Kidney tubule cell (primary cell): ENCODE results near the gene OR8D2.

Experiments
- DNase-seq: peaks from one replicate; pipeline ENCODE4 v3.0.0-alpha.2; 2018; ENCODE audit warnings: low spot score

Gene OR8D2

DNA sequence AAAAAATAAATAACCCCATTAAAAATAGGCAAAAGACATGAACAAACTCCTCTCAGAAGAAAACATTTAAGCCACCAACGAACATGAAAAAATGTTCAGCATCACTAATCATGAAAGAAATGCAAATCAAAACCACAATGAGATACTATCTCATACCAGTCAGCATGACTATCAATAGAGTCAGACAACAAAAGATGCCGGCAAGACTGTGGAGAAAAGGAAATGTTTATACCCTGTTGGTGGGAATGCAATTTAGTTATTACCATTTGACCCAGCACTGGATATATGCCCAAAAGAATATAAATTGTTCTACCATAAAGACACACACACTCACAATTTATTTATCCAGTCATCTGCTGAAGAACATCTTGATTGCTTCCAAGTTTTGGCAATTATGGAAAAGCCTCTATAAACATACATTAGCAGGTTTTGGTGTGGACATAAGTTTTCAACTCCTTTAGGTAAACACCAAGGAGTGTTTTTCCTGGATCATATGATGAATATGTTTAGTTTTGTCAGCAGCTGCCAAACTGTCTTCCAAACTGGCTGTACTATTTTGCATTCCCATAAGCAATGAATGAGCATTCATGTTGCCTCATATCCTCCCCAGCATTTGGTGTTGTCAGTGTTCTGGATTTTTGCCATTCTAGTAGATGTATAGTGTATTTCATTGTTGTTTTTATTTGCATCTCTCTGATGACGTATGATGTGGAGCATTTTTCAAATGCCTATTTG, 34.2 kb downstream of the OR8D2 start:
- peak; percentile 44 for DNase-seq

- no peak for DNase-seq
Observed at GRCh38 chr11:124278261-124278660, 41.7 kb downstream of the OR8D2 start.

GRCh38 chr11:124277804-124278203, 42.2 kb downstream of the OR8D2 start:
- DNase-seq: no peak

DNA sequence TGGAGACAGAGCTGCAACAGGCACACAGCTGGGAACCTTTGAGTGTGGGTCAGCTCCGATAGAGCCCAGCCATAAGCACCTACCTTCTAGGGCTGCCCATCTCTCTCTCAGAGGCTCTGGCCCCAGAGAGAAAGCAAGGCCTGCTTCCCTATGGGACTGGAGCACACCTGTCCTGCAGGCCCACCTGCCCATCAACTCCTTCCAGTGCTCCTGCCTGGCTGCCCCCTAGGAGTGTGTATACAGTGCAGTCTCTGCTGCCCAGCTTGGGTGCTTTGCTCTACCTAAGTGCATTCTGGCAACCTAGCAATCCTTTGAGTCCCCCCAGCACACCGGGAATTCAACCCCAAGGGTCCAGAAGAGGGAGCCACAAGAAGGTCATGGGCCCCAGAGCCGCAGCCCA, 42.8 kb downstream of the OR8D2 start:
- DNase-seq: no peak

- DNase-seq: no peak
Observed at GRCh38 chr11:124276081-124276480, 43.9 kb downstream of the OR8D2 start.

DNA sequence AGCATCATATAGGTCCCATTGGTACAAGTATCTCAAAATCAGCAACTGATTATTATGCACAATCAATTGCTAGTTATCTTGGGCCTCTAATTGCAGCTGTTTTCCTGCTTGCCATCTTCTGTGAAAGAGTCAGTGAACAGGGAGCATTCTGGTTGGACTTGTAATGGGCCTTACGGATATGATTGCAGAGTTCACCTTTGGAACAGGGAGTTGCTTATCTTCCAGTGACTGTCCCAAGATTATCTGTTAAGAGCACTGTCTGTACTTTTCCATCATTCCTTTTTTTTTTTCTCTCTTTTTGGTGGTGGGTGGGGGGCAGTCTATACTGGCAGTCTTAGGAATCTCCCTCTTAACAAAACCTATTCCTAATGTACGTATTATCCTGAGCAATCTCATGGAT, 46.0 kb downstream of the OR8D2 start:
- DNase-seq: no peak

- peak; percentile 35 for DNase-seq
Observed at GRCh38 chr11:124270886-124271285, 49.1 kb downstream of the OR8D2 start.
